GM12892 (cell line): Measurements from ENCODE around the gene SLC36A1.

ENCODE experiments used
- DNase-seq: peaks from one replicate; pipeline ENCODE4 v3.0.0; 2011; ENCODE audit not compliant: insufficient read length
- FAIRE-seq: peaks from 2 replicates; lab custom pipeline; 2011; peaks lifted over from hg19 to GRCh38; lab: Jason Lieb, UNC
- POLR2A ChIP-seq: IDR thresholded peaks from 2 replicates; pipeline ENCODE4 v1.6.1; 2011; ENCODE audit warnings: low read depth, low read length, control low read depth
- POLR2AphosphoS5 ChIP-seq: IDR thresholded peaks from 2 replicates; pipeline ENCODE4 v1.6.1; 2011; ENCODE audit warnings: low read depth, low read length, control low read depth
- TAF1 ChIP-seq: IDR thresholded peaks from 2 replicates; pipeline ENCODE4 v1.6.1; 2011; ENCODE audit warnings: low read depth, mild to moderate bottlenecking, control low read depth, low read length, borderline replicate concordance

Gene SLC36A1

GRCh38 chr5:151522226-151522625 lies 74.8 kb downstream of the SLC36A1 start:
- FAIRE-seq (no peak), DNase-seq (no peak)
- TF ChIP-seq POLR2AphosphoS5, result no peak
- TF ChIP-seq TAF1, result no peak
- no peak for TF ChIP-seq POLR2A

GRCh38 chr5:151523335-151523734 lies 75.9 kb downstream of the SLC36A1 start:
- DNase-seq (peak; percentile 30), FAIRE-seq (no peak)
- no peak for TF ChIP-seq POLR2A
- no peak for TF ChIP-seq POLR2AphosphoS5

GRCh38 chr5:151528153-151528552 lies 80.8 kb downstream of the SLC36A1 start:
- no peak for TF ChIP-seq POLR2AphosphoS5
- TF ChIP-seq TAF1, result no peak
- TF ChIP-seq POLR2A, result no peak
- DNase-seq (no peak), FAIRE-seq (no peak)

GRCh38 chr5:151528996-151529395 lies 81.6 kb downstream of the SLC36A1 start:
- no peak for FAIRE-seq

GRCh38 chr5:151531581-151531980 lies 84.2 kb downstream of the SLC36A1 start:
- TF ChIP-seq TAF1 (no peak), POLR2AphosphoS5 (no peak), POLR2A (no peak)
- DNase-seq, result no peak
- no peak for FAIRE-seq

More at GRCh38 chr5:151528996-151529395, 81.6 kb downstream of the SLC36A1 start:
- no peak for DNase-seq
- TF ChIP-seq TAF1, result no peak
- TF ChIP-seq POLR2AphosphoS5, result no peak
- no peak for TF ChIP-seq POLR2A

GRCh38 chr5:151532416-151532815 lies 85.0 kb downstream of the SLC36A1 start:
- no peak for TF ChIP-seq TAF1
- TF ChIP-seq POLR2AphosphoS5, result no peak
- no peak for TF ChIP-seq POLR2A
- FAIRE-seq (no peak), DNase-seq (no peak)

- DNase-seq (no peak), FAIRE-seq (no peak)
- no peak for TF ChIP-seq POLR2A
- no peak for TF ChIP-seq TAF1
- no peak for TF ChIP-seq POLR2AphosphoS5
Measured at GRCh38 chr5:151534350-151534749, 86.9 kb downstream of the SLC36A1 start.

- DNase-seq, result no peak
- no peak for TF ChIP-seq POLR2A
- TF ChIP-seq POLR2AphosphoS5, result no peak
- no peak for TF ChIP-seq TAF1
- FAIRE-seq, result no peak
Measured at GRCh38 chr5:151537044-151537443, 89.6 kb downstream of the SLC36A1 start.

GRCh38 chr5:151541571-151541970 lies 94.2 kb downstream of the SLC36A1 start:
- FAIRE-seq (no peak), DNase-seq (no peak)
- TF ChIP-seq TAF1 (no peak), POLR2AphosphoS5 (no peak), POLR2A (no peak)
